ENCODE results near the gene SHB.

DNA sequence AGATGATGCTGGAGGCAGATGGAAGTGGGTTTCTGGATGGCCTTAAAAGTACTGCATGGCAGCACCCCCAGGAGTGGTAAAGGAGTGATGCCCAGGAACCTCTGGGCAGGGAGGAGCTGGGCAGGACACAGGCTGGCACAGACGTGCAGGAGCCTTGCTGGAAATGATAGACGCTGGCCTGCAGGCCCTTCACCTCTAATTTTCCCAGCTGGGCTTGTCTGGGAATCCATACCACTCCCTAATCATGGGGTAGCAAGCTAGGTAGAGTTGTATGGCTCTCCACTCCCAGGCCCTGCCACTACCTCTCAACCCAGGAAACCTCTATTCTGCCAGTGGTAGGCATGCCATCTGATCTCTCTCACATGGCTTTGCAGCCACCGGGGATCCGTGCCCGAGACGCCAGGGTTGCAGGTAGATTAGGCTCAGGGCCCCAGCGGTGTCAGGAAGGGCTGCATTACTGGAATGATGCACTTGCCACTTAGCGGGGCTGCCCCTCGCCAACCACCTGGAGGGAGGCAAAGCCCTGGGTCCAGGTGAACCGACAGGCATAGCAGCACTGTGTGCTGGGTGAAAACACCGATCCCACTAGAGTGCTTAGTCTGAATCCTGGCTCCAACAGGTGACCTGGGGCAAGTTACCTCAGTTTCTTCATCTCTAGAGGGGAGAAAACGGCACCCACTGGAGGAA, 85.5 kb downstream of the SHB start:
- no peak for TF ChIP-seq CTCF (IDR thresholded peaks at IDR 0.05 in 2 of 3, conservative IDR thresholded peaks at IDR 0.05 in 1 of 3; ENCODE audit: borderline replicate concordance in 1 of 3, insufficient read depth in 1 of 3, low read depth in 2 of 3, low read length in 2 of 3)
- TF ChIP-seq ZFX (IDR thresholded peaks at IDR 0.05) = no peak
- no peak for TF ChIP-seq POLR2A (IDR thresholded peaks at IDR 0.05; ENCODE audit: borderline replicate concordance, extremely low read depth, insufficient read depth, insufficient read length)
- no peak for TF ChIP-seq POLR2AphosphoS5 (IDR thresholded peaks at IDR 0.05; ENCODE audit: low read depth, low read length)
- no peak for TF ChIP-seq EZH2 (IDR thresholded peaks at IDR 0.05)
- TF ChIP-seq EZH2phosphoT487 (IDR thresholded peaks at IDR 0.05; ENCODE audit: borderline replicate concordance) = no peak
- TF ChIP-seq ZNF274 (IDR thresholded peaks at IDR 0.05; ENCODE audit: low read depth, low read length) = no peak
- no peak for TF ChIP-seq SIN3A (IDR thresholded peaks at IDR 0.05; ENCODE audit: low read depth)
- TF ChIP-seq, protein P1, sequence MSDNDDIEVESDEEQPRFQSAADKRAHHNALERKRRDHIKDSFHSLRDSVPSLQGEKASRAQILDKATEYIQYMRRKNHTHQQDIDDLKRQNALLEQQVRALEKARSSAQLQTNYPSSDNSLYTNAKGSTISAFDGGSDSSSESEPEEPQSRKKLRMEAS (IDR thresholded peaks at IDR 0.05) = no peak
- no peak for TF ChIP-seq CEBPB (IDR thresholded peaks at IDR 0.05; ENCODE audit: low read depth)
